Measurements from ENCODE around the gene NPLOC4. TPM values are rescaled to one million over a fixed set of nuclear protein-coding genes. Genes with fewer than 3 reads are reported as not detected.
A peak's percentile ranks its signal among the peaks of the same experiment; 100 is the strongest.

The NPLOC4 gene
- total and polyA plus RNA-seq, 4 donors, result 23.5 to 67.4 (median 50.6) TPM

DNA sequence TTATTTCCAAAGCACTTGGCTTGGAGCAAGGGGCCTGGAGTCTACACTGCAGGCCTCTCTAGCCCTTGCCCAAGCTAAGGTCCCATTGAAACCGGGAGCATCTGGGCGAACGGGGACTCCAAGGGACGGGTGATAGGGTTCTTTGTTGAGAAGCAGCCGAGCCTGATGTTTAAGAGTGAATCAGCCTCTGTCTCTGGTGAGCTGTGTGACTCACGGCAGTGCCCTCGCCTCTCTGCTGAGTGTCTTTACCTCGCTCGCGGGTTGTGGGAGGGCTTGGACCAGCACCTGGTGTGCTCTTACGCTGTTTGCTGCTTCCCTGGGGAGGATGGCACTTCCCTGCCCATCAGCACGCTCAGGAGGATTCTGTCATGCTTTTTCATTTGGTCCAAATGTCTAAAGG lies 48.2 kb upstream of the NPLOC4 start (continued):
- TF ChIP-seq, protein P1, sequence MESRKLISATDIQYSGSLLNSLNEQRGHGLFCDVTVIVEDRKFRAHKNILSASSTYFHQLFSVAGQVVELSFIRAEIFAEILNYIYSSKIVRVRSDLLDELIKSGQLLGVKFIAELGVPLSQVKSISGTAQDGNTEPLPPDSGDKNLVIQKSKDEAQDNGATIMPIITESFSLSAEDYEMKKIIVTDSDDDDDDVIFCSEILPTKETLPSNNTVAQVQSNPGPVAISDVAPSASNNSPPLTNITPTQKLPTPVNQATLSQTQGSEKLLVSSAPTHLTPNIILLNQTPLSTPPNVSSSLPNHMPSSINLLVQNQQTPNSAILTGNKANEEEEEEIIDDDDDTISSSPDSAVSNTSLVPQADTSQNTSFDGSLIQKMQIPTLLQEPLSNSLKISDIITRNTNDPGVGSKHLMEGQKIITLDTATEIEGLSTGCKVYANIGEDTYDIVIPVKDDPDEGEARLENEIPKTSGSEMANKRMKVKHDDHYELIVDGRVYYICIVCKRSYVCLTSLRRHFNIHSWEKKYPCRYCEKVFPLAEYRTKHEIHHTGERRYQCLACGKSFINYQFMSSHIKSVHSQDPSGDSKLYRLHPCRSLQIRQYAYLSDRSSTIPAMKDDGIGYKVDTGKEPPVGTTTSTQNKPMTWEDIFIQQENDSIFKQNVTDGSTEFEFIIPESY (IDR thresholded peaks at IDR 0.05), result no peak
- no peak for TF ChIP-seq RAD21 (IDR thresholded peaks at IDR 0.05)

DNA sequence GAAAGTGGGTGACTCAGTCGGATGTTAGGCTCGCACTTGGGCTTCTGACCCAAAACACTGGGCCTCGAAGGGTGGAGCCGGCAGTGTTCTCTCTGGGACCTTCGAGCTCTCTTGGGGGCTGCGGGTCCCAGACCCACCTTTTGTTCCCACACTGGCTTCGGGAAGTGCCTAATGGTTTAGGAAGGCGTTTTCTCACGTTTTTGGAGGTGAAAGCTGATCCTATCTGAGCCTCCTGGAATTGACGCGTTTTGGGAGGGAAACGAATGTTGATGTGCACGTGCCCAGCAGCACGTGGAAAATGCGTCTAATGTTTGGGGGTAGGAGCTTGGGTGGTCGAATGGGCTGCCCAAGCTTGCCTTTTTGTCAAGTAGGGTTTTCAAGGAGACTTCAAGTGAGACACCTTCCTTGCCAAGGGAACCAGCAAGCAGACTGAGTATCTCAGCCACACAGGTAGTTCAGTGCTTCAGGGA lies 47.6 kb upstream of the NPLOC4 start:
- Histone ChIP-seq H3K4me3 (ENCODE audit: low read depth in 1 of 3, low read length in 3 of 3) (peak overlapping the region; percentile 70 to 94 (median 76)), H3K27me3 (ENCODE audit: control insufficient read depth in 4 of 4, insufficient read depth in 4 of 4, low read length in 3 of 4) (no peaks in the 10 kb centered on the region), H3K9me3 (ENCODE audit: control insufficient read depth in 4 of 4, low read length in 3 of 4) (no peaks in the 10 kb centered on the region), H3K4me1 (ENCODE audit: control insufficient read depth in 4 of 4, insufficient read depth in 4 of 4, low read length in 3 of 4) (peaks cover 16 to 51% (median 43%) of the 10 kb centered on the region in 4 donors), H3K9ac (ENCODE audit: low read depth in 1 of 2, low read length in 2 of 2) (peak overlapping the region; percentile 11 to 72), H3K36me3 (ENCODE audit: control insufficient read depth in 4 of 4, insufficient read depth in 3 of 4, low read depth in 1 of 4, low read length in 3 of 4) (peaks cover 3 to 31% (median 12%) of the 10 kb centered on the region in 4 donors), H3K27ac (ENCODE audit: low read depth in 1 of 2, low read length in 2 of 2) (peak overlapping the region; percentile 58 to 63)
- 2% methylated on average over 16 of the region's 16 CpGs for WGBS
- TF ChIP-seq SP1 (IDR thresholded peaks at IDR 0.05), result no peak
- no peak for TF ChIP-seq EGR1 (IDR thresholded peaks at IDR 0.05; ENCODE audit: low read depth in 2 of 2)
- DNase-seq (ENCODE audit: low spot score), result no peak

DNA sequence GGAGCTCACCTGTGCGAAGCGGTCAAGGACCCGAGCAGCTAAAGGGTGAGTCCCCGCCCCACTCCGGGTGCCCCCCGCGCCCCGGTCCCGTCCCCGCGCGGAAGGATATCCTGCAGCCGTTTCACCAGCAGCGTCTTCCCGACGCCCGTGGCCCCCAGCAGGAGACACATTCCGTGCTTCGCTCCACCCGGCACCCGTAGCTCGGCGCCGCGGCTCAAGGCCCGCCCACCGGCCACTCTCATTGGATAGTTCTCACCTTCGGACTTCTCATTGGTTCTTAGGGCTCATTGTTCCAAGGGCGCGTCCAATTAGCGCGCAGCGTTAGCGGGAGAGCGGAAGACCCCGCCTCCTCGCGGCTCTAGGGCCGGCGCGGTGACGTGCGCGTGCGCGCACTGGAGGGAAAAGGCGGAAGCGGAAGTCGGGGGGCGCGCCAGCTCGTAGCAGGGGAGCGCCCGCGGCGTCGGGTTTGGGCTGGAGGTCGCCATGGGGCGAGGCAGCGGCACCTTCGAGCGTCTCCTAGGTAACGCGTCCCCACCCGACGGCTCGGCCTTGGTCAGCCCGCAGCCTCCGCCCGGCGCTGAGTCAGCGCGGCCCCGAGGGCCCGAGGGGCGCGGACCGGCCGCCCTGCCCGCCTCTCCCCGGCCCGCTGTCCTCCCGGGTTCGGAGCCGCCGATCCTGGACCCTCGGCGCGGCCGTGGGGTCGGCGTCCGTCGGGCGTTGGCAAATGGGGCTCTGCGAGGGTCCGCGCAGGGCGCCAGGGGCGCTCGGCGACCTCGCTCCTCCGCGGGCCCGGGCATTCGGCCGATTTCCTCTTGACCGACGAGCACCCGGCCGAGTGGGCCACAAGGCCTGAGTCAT lies 46.9 kb upstream of the NPLOC4 start, which contains the start of the genes ARL16 and HGS:
TSS of gene ARL16 (minus strand) at position 214 of the 858 bp plus-strand sequence. CDS start at position 170, 44 bp downstream.
TSS of gene HGS (plus strand) at position 428 of the 858 bp plus-strand sequence. CDS start at position 484, 56 bp downstream.
- Histone ChIP-seq H3K36me3 (ENCODE audit: control insufficient read depth in 4 of 4, insufficient read depth in 3 of 4, low read depth in 1 of 4, low read length in 3 of 4) (peaks cover 3 to 25% (median 12%) of the 10 kb centered on the region in 4 donors), H3K4me1 (ENCODE audit: control insufficient read depth in 4 of 4, insufficient read depth in 4 of 4, low read length in 3 of 4) (peaks cover 16 to 54% (median 43%) of the 10 kb centered on the region in 4 donors), H3K4me3 (ENCODE audit: low read depth in 1 of 3, low read length in 3 of 3) (peak within 1 kb of the TSS; percentile 70 to 94 (median 76)), H3K27ac (ENCODE audit: low read depth in 1 of 2, low read length in 2 of 2) (peak within 1 kb of the TSS; percentile 63 to 67), H3K9ac (ENCODE audit: low read depth in 1 of 2, low read length in 2 of 2) (peak within 1 kb of the TSS; percentile 11 to 72), H3K27me3 (ENCODE audit: control insufficient read depth in 4 of 4, insufficient read depth in 4 of 4, low read length in 3 of 4) (no peaks in the 10 kb centered on the region), H3K9me3 (ENCODE audit: control insufficient read depth in 4 of 4, low read length in 3 of 4) (no peaks in the 10 kb centered on the region)
- peak; percentile 98 for DNase-seq (ENCODE audit: low spot score)
- under 1% methylated on average over 112 of the region's 112 CpGs for WGBS
- no peak for TF ChIP-seq FOXA2 (IDR thresholded peaks at IDR 0.05)
- TF ChIP-seq GABPA (IDR thresholded peaks at IDR 0.05 in 1 of 2, conservative IDR thresholded peaks at IDR 0.05 in 1 of 2), result peak in 1 of 2 donors; percentile 94
- TF ChIP-seq FOXA1 (IDR thresholded peaks at IDR 0.05), result no peak
- TF ChIP-seq TAF1 (conservative IDR thresholded peaks at IDR 0.05), result no peak
- no peak for TF ChIP-seq YY1 (IDR thresholded peaks at IDR 0.05)
- TF ChIP-seq, protein P2, sequence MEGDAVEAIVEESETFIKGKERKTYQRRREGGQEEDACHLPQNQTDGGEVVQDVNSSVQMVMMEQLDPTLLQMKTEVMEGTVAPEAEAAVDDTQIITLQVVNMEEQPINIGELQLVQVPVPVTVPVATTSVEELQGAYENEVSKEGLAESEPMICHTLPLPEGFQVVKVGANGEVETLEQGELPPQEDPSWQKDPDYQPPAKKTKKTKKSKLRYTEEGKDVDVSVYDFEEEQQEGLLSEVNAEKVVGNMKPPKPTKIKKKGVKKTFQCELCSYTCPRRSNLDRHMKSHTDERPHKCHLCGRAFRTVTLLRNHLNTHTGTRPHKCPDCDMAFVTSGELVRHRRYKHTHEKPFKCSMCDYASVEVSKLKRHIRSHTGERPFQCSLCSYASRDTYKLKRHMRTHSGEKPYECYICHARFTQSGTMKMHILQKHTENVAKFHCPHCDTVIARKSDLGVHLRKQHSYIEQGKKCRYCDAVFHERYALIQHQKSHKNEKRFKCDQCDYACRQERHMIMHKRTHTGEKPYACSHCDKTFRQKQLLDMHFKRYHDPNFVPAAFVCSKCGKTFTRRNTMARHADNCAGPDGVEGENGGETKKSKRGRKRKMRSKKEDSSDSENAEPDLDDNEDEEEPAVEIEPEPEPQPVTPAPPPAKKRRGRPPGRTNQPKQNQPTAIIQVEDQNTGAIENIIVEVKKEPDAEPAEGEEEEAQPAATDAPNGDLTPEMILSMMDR (IDR thresholded peaks at IDR 0.05; ENCODE audit: low read depth, low read length, missing input control), result no peak
- TF ChIP-seq, protein P3, sequence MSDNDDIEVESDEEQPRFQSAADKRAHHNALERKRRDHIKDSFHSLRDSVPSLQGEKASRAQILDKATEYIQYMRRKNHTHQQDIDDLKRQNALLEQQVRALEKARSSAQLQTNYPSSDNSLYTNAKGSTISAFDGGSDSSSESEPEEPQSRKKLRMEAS (IDR thresholded peaks at IDR 0.05), result no peak
- TF ChIP-seq, protein P4, sequence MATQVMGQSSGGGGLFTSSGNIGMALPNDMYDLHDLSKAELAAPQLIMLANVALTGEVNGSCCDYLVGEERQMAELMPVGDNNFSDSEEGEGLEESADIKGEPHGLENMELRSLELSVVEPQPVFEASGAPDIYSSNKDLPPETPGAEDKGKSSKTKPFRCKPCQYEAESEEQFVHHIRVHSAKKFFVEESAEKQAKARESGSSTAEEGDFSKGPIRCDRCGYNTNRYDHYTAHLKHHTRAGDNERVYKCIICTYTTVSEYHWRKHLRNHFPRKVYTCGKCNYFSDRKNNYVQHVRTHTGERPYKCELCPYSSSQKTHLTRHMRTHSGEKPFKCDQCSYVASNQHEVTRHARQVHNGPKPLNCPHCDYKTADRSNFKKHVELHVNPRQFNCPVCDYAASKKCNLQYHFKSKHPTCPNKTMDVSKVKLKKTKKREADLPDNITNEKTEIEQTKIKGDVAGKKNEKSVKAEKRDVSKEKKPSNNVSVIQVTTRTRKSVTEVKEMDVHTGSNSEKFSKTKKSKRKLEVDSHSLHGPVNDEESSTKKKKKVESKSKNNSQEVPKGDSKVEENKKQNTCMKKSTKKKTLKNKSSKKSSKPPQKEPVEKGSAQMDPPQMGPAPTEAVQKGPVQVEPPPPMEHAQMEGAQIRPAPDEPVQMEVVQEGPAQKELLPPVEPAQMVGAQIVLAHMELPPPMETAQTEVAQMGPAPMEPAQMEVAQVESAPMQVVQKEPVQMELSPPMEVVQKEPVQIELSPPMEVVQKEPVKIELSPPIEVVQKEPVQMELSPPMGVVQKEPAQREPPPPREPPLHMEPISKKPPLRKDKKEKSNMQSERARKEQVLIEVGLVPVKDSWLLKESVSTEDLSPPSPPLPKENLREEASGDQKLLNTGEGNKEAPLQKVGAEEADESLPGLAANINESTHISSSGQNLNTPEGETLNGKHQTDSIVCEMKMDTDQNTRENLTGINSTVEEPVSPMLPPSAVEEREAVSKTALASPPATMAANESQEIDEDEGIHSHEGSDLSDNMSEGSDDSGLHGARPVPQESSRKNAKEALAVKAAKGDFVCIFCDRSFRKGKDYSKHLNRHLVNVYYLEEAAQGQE (IDR thresholded peaks at IDR 0.05), result no peak
- TF ChIP-seq HNF4G (IDR thresholded peaks at IDR 0.05), result no peak
- TF ChIP-seq RAD21 (IDR thresholded peaks at IDR 0.05), result no peak
- TF ChIP-seq, protein P5, sequence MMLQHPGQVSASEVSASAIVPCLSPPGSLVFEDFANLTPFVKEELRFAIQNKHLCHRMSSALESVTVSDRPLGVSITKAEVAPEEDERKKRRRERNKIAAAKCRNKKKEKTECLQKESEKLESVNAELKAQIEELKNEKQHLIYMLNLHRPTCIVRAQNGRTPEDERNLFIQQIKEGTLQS (IDR thresholded peaks at IDR 0.05), result no peak
- TF ChIP-seq RXRA (IDR thresholded peaks at IDR 0.05), result peak in 1 of 2 donors; percentile 14
- TF ChIP-seq HNF4A (conservative IDR thresholded peaks at IDR 0.05), result peak in 1 of 2 donors; percentile 21
- TF ChIP-seq JUND (IDR thresholded peaks at IDR 0.05), result no peak
- TF ChIP-seq, protein P1 (IDR thresholded peaks at IDR 0.05), result no peak
- TF ChIP-seq SP1 (IDR thresholded peaks at IDR 0.05), result peak; percentile 97
- TF ChIP-seq EGR1 (IDR thresholded peaks at IDR 0.05; ENCODE audit: low read depth in 2 of 2), result peak in 1 of 2 donors; percentile 57
- TF ChIP-seq NR2F2 (IDR thresholded peaks at IDR 0.05), result no peak
